HG02885 (cell line): ENCODE measurements around the gene MAGI2.
"Not testable (repeated sequence)": the region's sequence is repeated elsewhere in the genome, so short reads cannot be mapped to it uniquely, and the experiment has no call there.

ENCODE experiments used
- ATAC-seq: cut with Tn5 transposase; IDR thresholded peaks from one replicate; pipeline ENCODE4 v1.9.1; 2021; ENCODE audit warnings: mild to moderate bottlenecking; ENCODE audit not compliant: unreplicated experiment, poor library complexity

MAGI2 gene

GRCh38 chr7:78993341-78993740 is 460.1 kb downstream of the MAGI2 start:
- ATAC-seq, result no peak

DNA sequence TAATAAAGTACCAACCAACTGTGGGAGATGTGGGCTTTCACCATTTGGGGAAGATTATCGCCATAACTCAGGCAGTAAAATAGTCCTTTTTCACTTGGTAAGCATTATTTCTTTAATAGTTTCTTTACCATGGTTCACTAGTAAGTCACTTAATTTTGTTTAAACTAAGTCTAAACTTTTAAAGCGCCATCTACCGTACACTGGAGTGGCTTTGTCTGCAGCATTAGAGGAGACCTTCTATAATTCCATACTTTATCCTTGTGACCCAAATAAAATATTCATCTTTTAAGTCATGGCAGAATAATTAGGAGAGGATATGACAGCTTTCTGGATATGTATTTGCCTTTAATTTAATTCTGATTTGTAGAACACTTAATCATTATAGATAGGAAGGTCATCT is 468.0 kb downstream of the MAGI2 start:
- no peak for ATAC-seq

GRCh38 chr7:78983483-78983882 is 470.0 kb downstream of the MAGI2 start:
- ATAC-seq, result no peak

DNA sequence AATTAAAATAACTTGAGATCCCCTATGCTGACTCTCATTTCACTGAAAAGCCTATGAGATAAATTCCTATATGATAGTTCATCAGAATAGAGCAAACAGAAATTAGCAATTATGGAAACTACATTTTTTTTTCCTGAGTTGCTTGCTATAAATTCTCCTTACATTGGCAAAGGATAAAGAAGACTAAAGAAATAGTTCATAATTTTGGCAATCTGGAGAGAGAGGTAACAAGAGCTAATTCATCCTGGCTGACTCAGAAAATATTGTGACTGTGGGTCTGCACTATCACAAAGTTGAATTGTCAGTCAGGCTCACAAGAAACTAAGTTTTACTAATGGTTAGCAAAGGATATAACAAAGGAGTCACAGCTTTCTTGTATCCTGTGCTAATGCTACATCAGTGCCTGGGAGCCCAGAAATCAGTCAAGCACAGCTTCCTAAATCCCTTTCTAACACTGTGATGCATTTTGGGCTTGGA is 483.0 kb downstream of the MAGI2 start:
- no peak for ATAC-seq

DNA sequence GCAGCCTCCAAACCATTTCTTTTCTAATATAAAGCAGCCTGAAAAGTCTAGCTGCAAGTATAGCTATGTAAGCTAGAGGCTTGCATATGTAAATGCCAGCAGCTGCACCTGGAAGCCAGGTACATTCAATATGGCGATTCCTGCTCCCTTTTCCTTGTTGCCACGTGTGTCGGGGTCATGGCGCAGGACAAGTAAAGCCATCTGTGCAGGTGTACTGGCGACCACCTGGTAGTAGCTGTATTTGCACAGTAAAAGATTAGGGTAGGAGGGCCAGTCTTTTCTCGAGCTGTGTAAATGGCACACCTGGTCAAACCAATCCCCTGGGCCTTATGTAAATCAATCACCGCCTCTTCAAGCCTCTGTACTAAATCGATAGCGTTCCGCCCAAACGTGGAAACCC is 484.5 kb downstream of the MAGI2 start:
- ATAC-seq, result no peak

GRCh38 chr7:78967561-78967960 is 485.9 kb downstream of the MAGI2 start:
- ATAC-seq, result not testable (repeated sequence)

DNA sequence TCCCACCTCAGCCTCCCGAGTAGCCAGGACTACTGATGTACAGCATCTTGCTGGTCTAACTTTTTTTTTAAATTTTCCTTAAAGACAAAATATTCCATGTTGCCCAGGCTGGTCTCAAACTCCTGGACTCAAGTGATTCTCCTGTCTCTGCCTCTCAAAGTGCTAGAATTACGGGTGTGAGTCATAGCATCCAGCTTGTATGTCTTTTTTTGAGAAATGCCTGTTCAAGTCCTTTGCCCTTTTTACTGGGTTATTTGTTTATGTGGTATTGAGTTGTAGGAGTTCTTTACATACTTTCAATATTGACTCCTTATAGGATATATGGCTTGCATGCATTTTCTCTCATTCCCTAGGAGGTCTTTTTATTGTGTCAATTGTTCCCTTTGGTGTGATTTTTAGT is 486.4 kb downstream of the MAGI2 start:
- no peak for ATAC-seq

- no peak for ATAC-seq
Observed at GRCh38 chr7:78959477-78959876, 494.0 kb downstream of the MAGI2 start.

DNA sequence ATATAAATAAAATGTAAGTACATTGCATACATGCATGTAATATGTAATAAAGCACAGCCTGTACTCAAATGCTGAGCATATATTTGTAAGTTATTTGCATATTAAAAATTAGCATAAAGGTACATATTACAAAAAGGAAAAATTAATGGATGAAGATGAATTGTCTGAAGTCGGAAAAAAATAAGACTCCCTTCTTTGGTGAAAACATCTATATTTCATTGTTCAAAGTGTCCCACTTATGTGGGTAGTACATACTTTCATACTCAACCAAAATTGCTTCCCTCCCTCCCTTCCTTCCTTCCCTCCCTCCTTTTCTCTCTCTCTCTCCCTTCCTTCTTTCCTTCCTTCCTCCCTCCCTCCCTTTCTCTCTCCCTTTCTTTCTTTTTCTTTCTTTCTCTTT is 498.1 kb downstream of the MAGI2 start:
- ATAC-seq, result no peak

- ATAC-seq, result no peak
Observed at GRCh38 chr7:78953726-78954363, 499.6 kb downstream of the MAGI2 start.

DNA sequence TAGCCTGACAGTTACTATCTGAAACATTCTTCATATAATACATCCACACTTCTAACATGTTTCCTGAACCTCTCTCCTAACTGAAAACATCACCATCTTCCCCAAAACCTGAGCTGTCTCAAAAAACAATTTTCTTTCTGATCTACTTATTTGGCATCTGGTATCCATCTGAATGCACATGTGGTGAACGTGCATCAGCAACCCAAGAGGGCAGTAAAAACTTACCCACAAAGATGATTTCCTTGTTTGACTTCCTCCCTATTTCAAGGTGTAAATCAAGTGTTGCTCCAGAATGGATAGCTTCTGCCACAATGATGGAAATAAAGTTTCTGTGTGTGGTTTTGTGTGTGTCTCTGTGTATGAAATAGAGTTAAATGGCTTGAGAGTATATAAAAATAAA is 500.4 kb downstream of the MAGI2 start:
- no peak for ATAC-seq

DNA sequence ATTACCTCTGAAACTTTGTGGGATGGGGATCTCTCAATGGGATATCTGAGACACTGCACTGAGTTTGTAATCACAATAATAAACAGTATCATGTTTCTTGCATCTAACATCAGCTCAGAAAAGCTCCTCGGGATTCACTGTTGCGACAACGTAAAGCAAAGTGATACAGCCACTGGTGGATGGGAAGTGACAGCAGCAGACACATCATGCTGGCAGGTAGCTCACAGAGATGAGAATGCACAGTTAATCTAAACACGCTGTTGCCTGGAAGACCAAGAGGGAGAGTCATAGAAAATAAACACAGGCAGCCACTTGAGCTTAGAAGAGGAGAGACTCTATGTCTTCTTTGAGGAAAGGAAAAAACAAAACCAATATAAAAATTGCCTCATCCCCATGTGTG is 513.8 kb downstream of the MAGI2 start:
- ATAC-seq, result no peak

GRCh38 chr7:78924581-78924980 is 528.9 kb downstream of the MAGI2 start:
- no peak for ATAC-seq

- no peak for ATAC-seq
Observed at GRCh38 chr7:78912781-78913180, 540.7 kb downstream of the MAGI2 start.

DNA sequence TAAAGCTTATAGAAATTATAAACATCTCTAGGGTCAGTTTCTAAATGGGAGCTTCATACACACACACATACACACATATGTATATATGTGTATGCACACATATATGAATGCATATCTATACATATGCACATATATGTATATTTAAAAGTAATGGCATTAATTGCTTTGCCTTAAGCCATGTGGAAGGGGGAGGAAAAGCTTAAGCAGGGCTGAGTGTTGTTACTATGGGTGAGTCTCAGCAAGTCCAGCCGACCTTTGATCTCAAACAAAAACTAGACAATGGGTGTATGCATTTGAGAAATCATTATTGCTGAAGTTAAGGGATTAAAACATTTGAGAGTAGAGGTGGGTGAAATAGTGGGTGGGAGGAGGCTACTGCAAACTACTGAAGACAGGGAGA is 546.7 kb downstream of the MAGI2 start:
- no peak for ATAC-seq

DNA sequence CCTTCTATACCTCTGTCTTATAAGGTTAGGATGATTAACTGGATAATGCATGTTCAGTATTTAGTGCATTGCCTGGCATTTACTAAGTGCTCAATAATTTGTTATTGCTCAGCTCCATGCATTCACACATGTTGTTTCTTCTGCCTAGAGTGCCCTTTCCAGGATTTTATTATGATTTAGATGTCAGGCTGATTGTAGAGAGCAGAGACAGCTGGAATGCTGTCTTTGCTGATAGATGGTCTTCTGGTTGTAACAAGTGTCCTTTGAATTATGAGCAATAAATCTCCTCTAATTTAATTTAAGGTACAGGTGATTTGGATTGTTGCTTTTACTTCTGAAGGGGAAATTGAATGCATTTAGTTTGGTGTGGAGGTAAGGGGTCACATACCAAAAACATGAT is 548.0 kb downstream of the MAGI2 start:
- ATAC-seq, result no peak

DNA sequence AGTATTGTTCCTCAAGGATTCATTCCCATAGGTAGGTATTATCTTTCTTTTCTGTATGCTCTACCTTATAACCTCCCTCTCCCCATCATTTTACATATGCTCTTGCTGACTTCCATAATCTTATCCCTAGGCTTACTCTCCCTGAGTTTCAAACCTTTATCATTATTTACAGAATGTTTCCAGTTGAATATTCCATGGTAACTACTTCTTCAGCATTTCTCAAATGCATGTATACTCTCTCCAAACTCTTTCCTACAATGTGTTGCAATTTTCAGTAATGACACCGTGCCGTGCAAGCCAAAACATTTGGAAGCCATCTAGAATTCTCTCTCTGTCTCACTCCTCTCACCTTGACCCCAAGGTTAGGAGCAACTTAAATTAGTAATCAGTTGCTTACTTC is 548.5 kb downstream of the MAGI2 start:
- ATAC-seq, result no peak

DNA sequence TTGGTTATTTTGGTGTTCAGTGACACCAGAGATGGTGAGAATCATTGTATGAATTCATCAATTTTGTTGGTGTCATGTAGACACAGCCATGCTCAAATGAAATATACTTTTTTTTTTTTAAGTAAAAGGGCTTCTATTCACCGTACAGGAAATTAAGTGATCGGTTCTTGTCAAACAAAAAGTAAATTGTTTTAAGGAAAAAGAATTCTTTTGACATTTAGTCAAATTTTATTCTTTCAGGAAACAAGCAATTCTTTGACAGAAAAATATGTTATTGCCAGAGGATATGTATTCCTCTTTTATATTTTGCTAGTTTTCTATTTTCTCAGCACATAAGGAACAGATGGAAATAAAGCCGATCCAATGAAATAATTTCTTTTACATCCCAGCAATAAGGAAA is 551.9 kb downstream of the MAGI2 start:
- ATAC-seq, result no peak

- ATAC-seq, result no peak
Observed at GRCh38 chr7:78900806-78901205, 552.7 kb downstream of the MAGI2 start.

GRCh38 chr7:78895393-78895792 is 558.1 kb downstream of the MAGI2 start:
- no peak for ATAC-seq

DNA sequence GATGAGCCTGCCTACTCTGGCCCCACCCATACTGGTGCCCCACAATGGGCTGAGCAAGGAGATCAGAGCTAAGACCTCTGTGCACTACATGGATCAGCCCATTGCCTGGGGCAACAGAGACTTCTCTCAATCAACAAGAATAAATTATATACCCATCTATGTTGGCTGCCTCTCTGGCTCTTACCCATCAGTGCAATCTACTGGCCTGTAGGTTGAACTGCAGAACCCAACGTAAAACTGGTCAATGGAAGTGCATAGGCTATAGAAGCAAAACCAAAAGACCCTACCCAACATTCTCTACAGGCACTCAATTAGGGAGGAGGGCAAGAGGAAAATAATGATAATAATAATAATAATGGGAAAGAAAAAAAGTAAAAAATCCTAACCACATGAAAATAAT is 574.3 kb downstream of the MAGI2 start:
- no peak for ATAC-seq

DNA sequence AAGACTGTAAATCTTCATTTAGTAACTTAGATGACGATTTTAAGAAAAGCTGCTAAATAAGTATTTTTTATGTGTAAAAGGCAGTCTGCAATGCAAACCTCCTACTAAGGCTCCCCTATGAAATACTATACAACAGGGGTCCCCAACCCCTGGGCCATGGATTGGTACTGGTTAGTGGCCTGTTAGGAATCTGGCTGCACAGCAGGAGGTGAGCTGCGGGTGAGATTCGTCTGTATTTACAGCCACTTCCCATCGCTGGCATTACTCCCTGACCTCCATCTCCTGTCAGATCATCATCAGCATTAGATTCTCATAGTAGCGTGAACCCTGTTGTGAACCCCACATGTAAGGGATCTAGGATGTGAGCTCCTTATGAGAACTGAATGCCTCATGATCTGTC is 580.4 kb downstream of the MAGI2 start:
- no peak for ATAC-seq

GRCh38 chr7:78864339-78864738 is 589.1 kb downstream of the MAGI2 start:
- ATAC-seq, result no peak
